Activated CD4-positive, alpha-beta T cell treated with anti-CD3 and anti-CD28 coated beads for 4 hours (primary cell): Measurements from ENCODE around the gene TMEM94.

Experiments used
- DNase-seq, 2 donors: peaks; one replicate each; pipeline ENCODE4 v3.0.0-alpha.2; 2020

TMEM94 gene

DNA sequence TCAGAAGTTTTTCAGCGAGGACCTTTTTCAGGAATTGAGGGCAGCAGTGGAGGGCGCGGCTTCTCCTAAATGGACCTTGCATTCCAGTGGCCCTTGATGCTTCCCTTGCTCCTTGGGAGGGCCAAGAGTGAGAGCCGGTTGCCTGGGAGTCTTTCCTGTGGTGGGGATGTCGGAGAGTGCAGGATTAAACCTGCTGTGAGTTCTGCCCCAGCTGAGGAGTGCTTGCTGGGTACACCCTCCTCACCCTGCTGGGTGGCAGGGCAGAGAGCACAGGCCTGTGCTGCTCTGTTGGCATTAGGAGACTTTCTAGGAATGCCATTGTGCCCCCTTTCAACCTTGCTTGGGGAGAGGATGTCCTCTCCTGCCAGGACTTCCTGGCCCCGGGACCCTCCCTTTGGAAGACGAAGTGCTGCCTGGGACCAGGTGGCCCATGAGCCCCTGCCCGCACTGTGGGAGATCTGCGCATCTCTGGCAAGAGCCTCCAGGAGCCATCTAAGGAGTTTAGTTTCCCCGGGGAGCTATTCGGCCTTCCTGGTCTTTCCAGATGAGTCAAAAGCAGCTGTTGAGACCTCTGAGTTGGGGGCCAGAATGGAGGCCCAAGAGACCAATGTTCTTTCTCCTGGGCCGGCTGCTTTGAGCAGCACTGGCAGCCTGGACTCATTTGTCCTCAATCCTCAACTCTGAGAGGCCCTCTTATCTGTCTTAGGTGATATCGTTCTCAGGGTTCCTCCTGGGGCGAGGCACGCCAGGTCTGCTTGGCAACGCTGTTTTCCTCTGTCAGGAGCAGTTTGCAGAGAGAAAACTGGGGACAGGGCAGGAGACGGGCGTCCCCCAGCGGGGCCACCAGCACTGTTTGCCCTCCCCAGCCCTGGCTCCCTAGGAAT is 74.6 kb downstream of the TMEM94 start:
- no peak for DNase-seq

- no peak for DNase-seq
Measured at GRCh38 chr17:75531721-75532072, 75.3 kb downstream of the TMEM94 start.

GRCh38 chr17:75535119-75535537 is 78.7 kb downstream of the TMEM94 start:
- peak; percentile 37 to 53 for DNase-seq

- no peak for DNase-seq
Measured at GRCh38 chr17:75535871-75536270, 79.4 kb downstream of the TMEM94 start.

- DNase-seq: no peak
Measured at GRCh38 chr17:75536366-75536765, 79.9 kb downstream of the TMEM94 start.

GRCh38 chr17:75539967-75540729 is 83.7 kb downstream of the TMEM94 start:
- no peak for DNase-seq

DNA sequence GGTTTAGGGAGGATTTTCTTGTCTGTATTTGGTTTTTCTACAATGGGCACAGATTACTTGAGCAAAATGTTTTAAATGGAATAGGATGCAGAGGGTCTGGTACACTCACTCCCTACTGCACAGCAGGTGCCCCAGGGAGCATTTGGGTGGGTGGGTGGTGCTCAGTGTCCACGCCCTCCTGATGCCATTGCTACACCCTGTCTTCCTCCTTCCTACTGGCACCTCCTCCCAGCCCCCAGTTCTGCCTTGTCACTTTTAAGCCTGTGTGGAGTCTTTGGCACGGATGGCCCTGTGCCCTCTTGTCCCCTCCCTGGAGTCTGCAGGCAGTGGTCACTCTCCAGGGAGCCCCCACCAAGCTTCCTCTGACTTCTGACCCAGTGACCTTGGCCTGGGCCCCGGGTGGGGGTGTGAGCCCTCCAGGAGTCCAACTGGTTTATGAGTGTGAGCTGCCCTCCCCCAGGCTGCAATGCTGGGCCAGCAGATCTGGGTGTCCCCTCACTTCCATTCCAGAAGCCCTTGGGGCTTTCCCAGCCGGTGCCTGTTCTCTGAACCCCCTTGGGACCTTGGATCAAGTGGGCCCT is 84.6 kb downstream of the TMEM94 start:
- DNase-seq: no peak

DNA sequence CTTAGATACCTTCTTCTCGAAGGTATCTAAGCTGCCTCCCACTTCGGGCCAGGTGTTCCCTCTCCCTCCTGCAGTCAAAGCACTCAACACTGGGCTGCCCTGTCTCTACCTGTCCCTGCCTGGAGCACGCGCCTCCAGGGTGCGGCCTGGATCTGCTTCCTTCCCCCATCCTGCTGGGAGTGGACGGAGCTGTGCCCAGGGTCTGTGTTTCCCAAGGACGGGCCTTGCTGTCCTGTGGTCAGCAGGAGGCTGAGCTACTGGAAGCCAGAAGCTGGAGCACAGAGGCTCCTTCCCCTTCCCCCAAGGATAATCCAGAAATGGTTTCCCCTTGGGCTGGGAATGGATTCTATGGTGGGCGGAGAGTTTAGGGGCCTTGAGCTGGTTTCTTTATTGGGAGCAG is 85.8 kb downstream of the TMEM94 start:
- no peak for DNase-seq

DNA sequence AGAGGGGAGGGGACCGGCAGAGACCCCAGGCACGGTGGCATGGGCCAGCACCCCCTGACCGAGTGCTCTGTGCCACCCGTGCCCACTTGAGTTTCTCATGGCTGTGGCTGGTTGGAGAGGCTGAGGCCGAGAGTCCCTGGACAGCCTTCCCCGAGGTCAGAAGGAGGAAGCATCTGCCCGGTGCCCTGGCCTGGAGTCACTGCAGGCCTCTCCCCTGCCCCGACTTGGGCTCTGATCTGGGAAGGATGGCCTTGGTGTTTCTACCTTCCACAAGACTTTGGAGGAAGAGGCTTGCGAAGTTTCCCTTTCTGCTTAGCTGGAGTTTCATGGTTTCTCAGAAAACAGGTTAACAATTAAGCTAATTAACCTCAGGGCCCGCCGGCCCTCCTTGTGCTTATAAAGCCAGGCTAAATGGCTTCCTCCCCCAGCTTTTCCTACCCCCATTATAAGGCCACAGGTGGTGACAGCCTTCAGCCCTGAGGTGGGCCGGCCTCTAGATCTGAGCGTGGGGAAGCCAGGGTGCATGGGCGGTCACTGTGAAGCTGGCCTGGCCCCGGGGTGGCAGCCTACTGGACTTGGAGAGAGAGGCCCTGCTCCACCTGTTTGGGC is 86.4 kb downstream of the TMEM94 start:
- no peak for DNase-seq

DNA sequence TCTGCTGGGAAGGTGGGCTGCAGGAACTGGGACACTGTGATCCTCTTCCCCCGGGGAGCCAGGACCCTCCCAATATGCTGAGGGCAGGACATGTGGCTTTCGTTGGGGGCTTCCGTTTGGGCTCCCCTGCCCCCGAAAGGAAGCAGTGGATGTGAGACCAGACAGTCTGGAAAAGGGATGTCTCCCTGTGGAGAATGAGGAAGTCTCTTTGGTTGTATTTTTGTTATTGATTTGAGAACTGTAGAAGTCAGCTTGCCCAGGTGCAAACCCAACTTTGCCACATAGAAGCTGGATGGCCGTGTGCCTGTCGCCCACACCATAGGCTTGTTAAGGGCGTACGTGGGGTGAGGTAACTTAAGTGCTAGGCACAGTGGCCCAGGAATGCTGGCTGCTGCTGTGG is 87.8 kb downstream of the TMEM94 start:
- DNase-seq: no peak

GRCh38 chr17:75546181-75546580 is 89.7 kb downstream of the TMEM94 start:
- DNase-seq: no peak

- no peak for DNase-seq
Measured at GRCh38 chr17:75547091-75547490, 90.7 kb downstream of the TMEM94 start.

- DNase-seq: no peak
Measured at GRCh38 chr17:75548813-75549212, 92.4 kb downstream of the TMEM94 start.
